Endothelial cell of umbilical vein (primary cell): ENCODE data around the gene PCDHGA4. TPM values are rescaled to one million over a fixed set of nuclear protein-coding genes. Genes with fewer than 3 reads are reported as not detected.

Source experiments
- BruUV-seq: library from RNA; stranded (reverse); fragments of 400-500 nt; replicated peaks from 2 replicates; lab custom pipeline; 2021; lab: Mats Ljungman, UMichigan
- CTCF ChIA-PET: fragments of 300-600, 350-600 bp; sonication (Branson Sonifier 250); formaldehyde crosslinking; loops from one replicate; lab custom pipeline; 2021; ENCODE audit warnings: antibody characterized with exemption, inconsistent platforms; lab: Charles Lee
- POLR2A ChIA-PET: fragments of 300-600, 350-600 bp; sonication (Branson Sonifier 250); formaldehyde crosslinking; loops from one replicate; lab custom pipeline; 2021; ENCODE audit warnings: antibody characterized with exemption, inconsistent platforms; lab: Charles Lee
- DNase-seq: peaks from one replicate; pipeline ENCODE4 v3.0.0-alpha.2; 2011; ENCODE audit warnings: low read depth, low spot score
- FAIRE-seq: peaks from 2 replicates; lab custom pipeline; 2011; peaks lifted over from hg19 to GRCh38; lab: Jason Lieb, UNC
- H2AFZ ChIP-seq: 2 replicates; pipeline ENCODE4 v1.6.0; 2012; ENCODE audit warnings: low read depth, low read length, control low read depth, inconsistent platforms
- H3K27ac ChIP-seq: 2 replicates; pipeline ENCODE4 v1.5.1; 2011; ENCODE audit warnings: low read depth, mild to moderate bottlenecking, control low read depth, low read length, moderate library complexity; ENCODE audit not compliant: insufficient read depth
- H3K27me3 ChIP-seq, 2 experiments: 2 replicates each; pipeline versions ENCODE4 v1.6.0 to v1.6.1; 2011; ENCODE audit warnings: low read length in 2 of 2, mixed read lengths in 1 of 2; ENCODE audit not compliant: control insufficient read depth in 2 of 2, insufficient read depth in 2 of 2
- H3K36me3 ChIP-seq, 2 experiments: 2 replicates in 1 of 2; 3 replicates in 1 of 2; pipeline ENCODE4 v1.5.1; 2011; ENCODE audit warnings: low read length in 2 of 2, mild to moderate bottlenecking in 1 of 2, moderate library complexity in 1 of 2; ENCODE audit not compliant: control insufficient read depth in 2 of 2, insufficient read depth in 2 of 2; ENCODE audit errors: extremely low read depth in 1 of 2
- H3K4me1 ChIP-seq: 3 replicates; pipeline ENCODE4 v1.5.1; 2011; ENCODE audit warnings: mild to moderate bottlenecking, low read length; ENCODE audit not compliant: control insufficient read depth, insufficient read depth; ENCODE audit errors: extremely low read depth
- H3K4me2 ChIP-seq: 2 replicates; pipeline ENCODE4 v1.6.1; 2011; ENCODE audit warnings: low read length, control low read depth, mixed read lengths; ENCODE audit not compliant: insufficient read depth
- H3K4me3 ChIP-seq, 3 experiments: fragments of 200-600 bp in 1 of 3; sonication (generic), shearing (Covaris generic) in 1 of 3; replicated peaks in 1 of 3; 2 replicates each; pipeline ENCODE4 v1.5.1; 2011 to 2016; ENCODE audit warnings: control low read depth in 3 of 3, low read length in 3 of 3, mild to moderate bottlenecking in 2 of 3, inconsistent platforms in 1 of 3, low read depth in 1 of 3, moderate library complexity in 1 of 3; ENCODE audit not compliant: insufficient read depth in 1 of 3
- H3K79me2 ChIP-seq: 2 replicates; pipeline ENCODE4 v1.6.0; 2012; ENCODE audit warnings: low read length, inconsistent platforms; ENCODE audit not compliant: control insufficient read depth, insufficient read depth
- H3K9ac ChIP-seq: replicated peaks from 2 replicates; pipeline ENCODE3; 2011; ENCODE audit warnings: low read length, control low read depth; ENCODE audit not compliant: insufficient read depth; ENCODE audit errors: extremely low read depth
- H3K9me1 ChIP-seq: replicated peaks from 3 replicates; pipeline ENCODE4 v1.6.0; 2011; ENCODE audit warnings: mild to moderate bottlenecking, low read length; ENCODE audit not compliant: control insufficient read depth, insufficient read depth; ENCODE audit errors: extremely low read depth
- H3K9me3 ChIP-seq: replicated peaks from 2 replicates; pipeline ENCODE4 v1.5.1; 2012; ENCODE audit warnings: low read length, inconsistent platforms; ENCODE audit not compliant: control insufficient read depth, insufficient read depth
- H4K20me1 ChIP-seq: replicated peaks from 2 replicates; pipeline ENCODE3; 2011; ENCODE audit warnings: mild to moderate bottlenecking, low read length; ENCODE audit not compliant: control insufficient read depth, insufficient read depth; ENCODE audit errors: extremely low read depth
- EZH2 ChIP-seq: IDR thresholded peaks from 2 replicates; pipeline ENCODE4 v1.6.1; 2012; ENCODE audit warnings: borderline replicate concordance, low read depth, mild to moderate bottlenecking, moderate library complexity, low read length, inconsistent platforms; ENCODE audit not compliant: severe bottlenecking
- FOS ChIP-seq: IDR thresholded peaks from 2 replicates; pipeline ENCODE4 v1.6.1; 2011; ENCODE audit warnings: mild to moderate bottlenecking, low read length, moderate library complexity, borderline replicate concordance; ENCODE audit not compliant: insufficient read depth
- GATA2 ChIP-seq: IDR thresholded peaks from 2 replicates; pipeline ENCODE4 v1.7.0; 2011; ENCODE audit warnings: low read depth, mild to moderate bottlenecking, moderate library complexity, mixed read lengths, low read length; ENCODE audit not compliant: insufficient read length, insufficient read depth
- JUN ChIP-seq: IDR thresholded peaks from 2 replicates; pipeline ENCODE4 v1.6.1; 2011; ENCODE audit warnings: borderline replicate concordance, low read depth; ENCODE audit not compliant: insufficient read length, insufficient read depth
- MYC ChIP-seq: IDR thresholded peaks from one replicate; pipeline ENCODE4 v1.6.1; 2011; ENCODE audit warnings: mild to moderate bottlenecking, low read depth, low read length
- POLR2A ChIP-seq: IDR thresholded peaks from 2 replicates; pipeline ENCODE4 v1.6.1; 2012; ENCODE audit warnings: low read depth, mild to moderate bottlenecking, control low read depth, low read length
- POLR2AphosphoS5 ChIP-seq: IDR thresholded peaks from 2 replicates; pipeline ENCODE4 v1.6.1; 2012; ENCODE audit warnings: low read depth, mild to moderate bottlenecking, control low read depth, low read length, moderate library complexity; ENCODE audit not compliant: insufficient read depth
- dilution Hi-C: fragments of 300-500 bp; cut with MboI; formaldehyde crosslinking; loops from one replicate; pipeline ENCODE4 v1.15.0; 2019; ENCODE audit warnings: low sequenced_read_pairs; ENCODE audit not compliant: extremely low pct_ligation_motif_present
- intact Hi-C: fragments of 100-400 bp; cut with micrococcal nuclease; formaldehyde crosslinking; loops from one replicate; pipeline ENCODE4 v1.10.0; 2022
- polyA plus RNA-seq, 4 experiments: library from polyadenylated mRNA; depleted of rRNA in 3 of 4; stranded (reverse) in 3 of 4; unstranded in 1 of 4; fragments of >200 nt; gene quantifications; 2 replicates each; pipeline versions ENCODE4 v1.2.1 to v1.2.3, GENCODE V29; 2011 to 2012; ENCODE audit warnings: missing spikeins in 1 of 4
- total RNA-seq: library from RNA; stranded (reverse); gene quantifications from 2 replicates; pipeline ENCODE4 v1.2.3, GENCODE V29; 2021
- TF ChIP-seq, protein P1 (sequence below): IDR thresholded peaks from 2 replicates; pipeline ENCODE4 v1.6.1; 2011; ENCODE audit not compliant: insufficient read depth, insufficient read length
- TF ChIP-seq, protein P2 (sequence below), 2 donors: IDR thresholded peaks; 1 replicate in 1 of 2; 2 replicates in 1 of 2; pipeline ENCODE4 v1.5.1; 2011; ENCODE audit warnings: low read length in 2 of 2, mild to moderate bottlenecking in 2 of 2, moderate library complexity in 2 of 2, control low read depth in 1 of 2, inconsistent platforms in 1 of 2, low read depth in 1 of 2; ENCODE audit not compliant: insufficient read depth in 1 of 2; ENCODE audit errors: extremely low read depth in 1 of 2

PCDHGA4 gene
- total and polyA plus RNA-seq, 2 donors (not counting 3 experiments of a cell fraction or from before 2014, with no cell fraction given), result 2.6 to 3.0 TPM

- no peaks in the 10 kb centered on the region for H3K79me2 ChIP-seq
- no peak for TF ChIP-seq FOS
- no peak for TF ChIP-seq JUN
- no peak for TF ChIP-seq POLR2A
- no peak for TF ChIP-seq MYC
- TF ChIP-seq, protein P1, sequence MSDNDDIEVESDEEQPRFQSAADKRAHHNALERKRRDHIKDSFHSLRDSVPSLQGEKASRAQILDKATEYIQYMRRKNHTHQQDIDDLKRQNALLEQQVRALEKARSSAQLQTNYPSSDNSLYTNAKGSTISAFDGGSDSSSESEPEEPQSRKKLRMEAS, result no peak
- TF ChIP-seq POLR2AphosphoS5, result no peak
- TF ChIP-seq EZH2, result no peak
- TF ChIP-seq, protein P2, sequence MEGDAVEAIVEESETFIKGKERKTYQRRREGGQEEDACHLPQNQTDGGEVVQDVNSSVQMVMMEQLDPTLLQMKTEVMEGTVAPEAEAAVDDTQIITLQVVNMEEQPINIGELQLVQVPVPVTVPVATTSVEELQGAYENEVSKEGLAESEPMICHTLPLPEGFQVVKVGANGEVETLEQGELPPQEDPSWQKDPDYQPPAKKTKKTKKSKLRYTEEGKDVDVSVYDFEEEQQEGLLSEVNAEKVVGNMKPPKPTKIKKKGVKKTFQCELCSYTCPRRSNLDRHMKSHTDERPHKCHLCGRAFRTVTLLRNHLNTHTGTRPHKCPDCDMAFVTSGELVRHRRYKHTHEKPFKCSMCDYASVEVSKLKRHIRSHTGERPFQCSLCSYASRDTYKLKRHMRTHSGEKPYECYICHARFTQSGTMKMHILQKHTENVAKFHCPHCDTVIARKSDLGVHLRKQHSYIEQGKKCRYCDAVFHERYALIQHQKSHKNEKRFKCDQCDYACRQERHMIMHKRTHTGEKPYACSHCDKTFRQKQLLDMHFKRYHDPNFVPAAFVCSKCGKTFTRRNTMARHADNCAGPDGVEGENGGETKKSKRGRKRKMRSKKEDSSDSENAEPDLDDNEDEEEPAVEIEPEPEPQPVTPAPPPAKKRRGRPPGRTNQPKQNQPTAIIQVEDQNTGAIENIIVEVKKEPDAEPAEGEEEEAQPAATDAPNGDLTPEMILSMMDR (IDR thresholded peaks at IDR 0.05; ENCODE audit: extremely low read depth in 1 of 2, insufficient read depth in 1 of 2, low read depth in 1 of 2, low read length in 2 of 2), result no peak
- no peak for TF ChIP-seq GATA2
- H3K4me3 ChIP-seq, result no peak overlapping the region
- peaks cover 3% of the 10 kb centered on the region for H3K4me1 ChIP-seq
- no peaks in the 10 kb centered on the region for H3K9me3 ChIP-seq
- no peaks in the 10 kb centered on the region for H3K36me3 ChIP-seq
- dilution Hi-C loops (no loop called here), intact Hi-C loops (loop anchor here (2.0 kb wide), 1 partner anchor 22 kb away; the partner anchor contains the start of gene TAF7)
- FAIRE-seq (no peak), DNase-seq (no peak)
- ChIA-PET POLR2A (no interaction called here), CTCF (interaction anchor here (1.2 to 3.8 kb wide), 9 partner anchors 8 to 224 kb away, joined by 3 to 38 read pairs (median 9); partner anchors contain the start of genes PCDHGA1 and PCDHGA10)
- no peaks in the 10 kb centered on the region for H4K20me1 ChIP-seq
- H3K9me1 ChIP-seq, result no peaks in the 10 kb centered on the region
- no TSS peak for BruUV-seq
- H3K9ac ChIP-seq, result no peak overlapping the region
- H3K4me2 ChIP-seq, result no peak overlapping the region
- no peak overlapping the region for H2AFZ ChIP-seq
- no peak overlapping the region for H3K27ac ChIP-seq
- H3K27me3 ChIP-seq, result peaks cover 12 to 32% of the 10 kb centered on the region in 2 experiments
These were observed 12.0 kb upstream of the PCDHGA4 start for GRCh38 chr5:141342773-141343172.
